ENCODE results near the gene NLRP9.

DNA sequence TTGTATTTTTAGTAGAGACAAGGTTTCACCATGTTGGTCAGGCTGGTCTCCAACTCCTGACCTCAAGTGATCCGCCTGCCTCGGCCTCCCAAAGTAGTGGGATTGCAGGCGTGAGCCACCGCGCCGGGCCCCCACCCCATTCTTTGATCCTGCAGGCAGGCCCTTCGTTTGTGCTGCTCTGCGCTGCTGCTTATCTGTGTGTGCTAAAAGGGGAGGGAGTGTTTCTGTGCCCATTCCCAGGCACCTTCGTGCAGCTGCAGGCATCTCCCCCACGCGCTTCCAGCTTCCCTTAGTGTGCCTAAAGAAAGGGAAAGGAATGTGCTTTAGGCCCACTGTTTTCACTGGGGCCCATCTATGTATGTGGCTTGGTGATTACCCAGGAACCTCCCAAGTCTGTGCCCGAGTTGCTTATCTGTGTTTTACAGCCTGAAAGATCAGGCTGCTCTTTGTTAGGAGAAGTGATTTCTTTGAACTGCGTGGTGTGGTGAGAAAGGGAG lies 36.0 kb downstream of the NLRP9 start:
- TF ChIP-seq CTCF (IDR thresholded peaks at IDR 0.05) (no peak), POLR2A (IDR thresholded peaks at IDR 0.05) (no peak)

Measured in testis (tissue), 2 donors.